Activated T-cell treated with anti-CD3 and anti-CD28 coated beads for 48 hours (primary cell): ENCODE data around the gene ATP2B2.

Source experiments
- DNase-seq: peaks from one replicate; pipeline ENCODE4 v3.0.0-alpha.2; 2020; ENCODE audit warnings: low read depth

The ATP2B2 gene

GRCh38 chr3:10448544-10448943, 56.8 kb downstream of the ATP2B2 start:
- no peak for DNase-seq

GRCh38 chr3:10447527-10448260, 57.7 kb downstream of the ATP2B2 start:
- no peak for DNase-seq

- no peak for DNase-seq
Measured at GRCh38 chr3:10447110-10447509, 58.3 kb downstream of the ATP2B2 start.

GRCh38 chr3:10445561-10446175, 59.7 kb downstream of the ATP2B2 start:
- DNase-seq = no peak

- DNase-seq = no peak
Measured at GRCh38 chr3:10444511-10444910, 60.9 kb downstream of the ATP2B2 start.

GRCh38 chr3:10444110-10444429, 61.3 kb downstream of the ATP2B2 start:
- DNase-seq = no peak

- DNase-seq = no peak
Measured at GRCh38 chr3:10443272-10444109, 61.9 kb downstream of the ATP2B2 start.

GRCh38 chr3:10442151-10442795, 63.1 kb downstream of the ATP2B2 start:
- no peak for DNase-seq

GRCh38 chr3:10440684-10441083, 64.7 kb downstream of the ATP2B2 start:
- no peak for DNase-seq

- DNase-seq = no peak
Measured at GRCh38 chr3:10438902-10439610, 66.3 kb downstream of the ATP2B2 start.

- no peak for DNase-seq
Measured at GRCh38 chr3:10437995-10438901, 67.1 kb downstream of the ATP2B2 start.

GRCh38 chr3:10437272-10437994, 68.0 kb downstream of the ATP2B2 start:
- peak; percentile 56 for DNase-seq

GRCh38 chr3:10435850-10436249, 69.5 kb downstream of the ATP2B2 start:
- DNase-seq = no peak

- DNase-seq = no peak
Measured at GRCh38 chr3:10434938-10435336, 70.4 kb downstream of the ATP2B2 start.

GRCh38 chr3:10434144-10434937, 71.0 kb downstream of the ATP2B2 start:
- no peak for DNase-seq

GRCh38 chr3:10432931-10433330, 72.5 kb downstream of the ATP2B2 start:
- no peak for DNase-seq

GRCh38 chr3:10432156-10432845, 73.1 kb downstream of the ATP2B2 start:
- DNase-seq = no peak

- no peak for DNase-seq
Measured at GRCh38 chr3:10430805-10431204, 74.6 kb downstream of the ATP2B2 start.
